Jurkat, Clone E6-1 (cell line): ENCODE results near the gene ERVFRD-1.
"Not testable (repeated sequence)": the region's sequence is repeated elsewhere in the genome, so short reads cannot be mapped to it uniquely, and the experiment has no call there.

Source experiments
- DNase-seq: peaks from one replicate; pipeline ENCODE4 v3.0.0-alpha.2; 2011; ENCODE audit warnings: low read depth, low spot score
- H3K4me3 ChIP-seq: 2 replicates; pipeline ENCODE4 v1.5.1; 2011; ENCODE audit warnings: mild to moderate bottlenecking, low read length, control low read depth, moderate library complexity

ERVFRD-1 gene

DNA sequence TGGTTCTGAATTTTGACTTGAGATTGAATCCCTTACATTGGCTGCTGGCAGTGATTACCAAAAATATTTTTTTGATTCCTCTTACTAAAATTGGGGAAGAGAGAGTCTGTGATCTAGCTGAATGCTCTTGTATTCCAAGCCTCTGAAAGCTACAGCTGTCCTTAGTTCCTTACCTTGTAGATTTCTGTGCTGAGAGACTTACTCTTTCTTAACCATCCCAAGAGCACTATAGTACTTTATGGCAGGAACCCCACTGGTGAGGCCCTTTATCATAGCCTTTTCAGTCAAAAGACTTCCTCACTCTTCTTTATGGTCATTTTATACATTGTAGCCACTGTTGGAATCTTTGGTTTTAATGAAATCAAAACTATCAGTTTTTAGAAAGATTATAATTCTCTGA is 19.1 kb upstream of the ERVFRD-1 start:
- DNase-seq, result no peak
- no peak overlapping the region for H3K4me3 ChIP-seq

DNA sequence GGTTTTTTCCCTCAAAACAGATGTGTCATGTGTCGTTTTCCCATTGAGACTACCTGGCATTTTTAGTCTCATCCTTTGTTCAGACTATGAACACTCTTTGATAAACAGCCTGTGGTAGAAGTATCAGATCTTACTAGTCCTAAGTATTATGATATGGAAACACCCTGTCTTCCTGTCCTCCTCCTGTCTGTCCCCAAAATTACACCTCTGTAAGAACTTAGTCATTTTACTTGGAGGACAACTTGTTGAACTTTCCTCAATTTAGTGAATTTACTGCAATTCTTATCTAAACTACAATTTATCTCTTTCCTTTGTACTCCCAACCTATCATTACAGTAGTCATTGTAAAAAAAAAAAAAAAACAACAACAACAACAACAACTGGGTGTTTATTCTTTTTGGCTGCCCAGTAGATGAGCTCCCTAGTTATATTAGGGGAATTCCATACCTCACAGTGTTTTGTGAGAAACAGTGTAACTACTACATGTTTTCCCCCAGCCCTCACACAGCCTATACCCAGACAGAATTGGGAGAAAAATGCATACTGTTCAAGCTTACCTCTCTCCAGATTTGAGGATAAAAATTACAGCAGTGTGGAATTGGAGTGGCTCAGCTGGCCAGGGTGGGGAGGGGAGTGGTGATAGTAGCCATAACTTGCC is 18.5 kb upstream of the ERVFRD-1 start:
- no peak for DNase-seq
- H3K4me3 ChIP-seq, result no peak overlapping the region

DNA sequence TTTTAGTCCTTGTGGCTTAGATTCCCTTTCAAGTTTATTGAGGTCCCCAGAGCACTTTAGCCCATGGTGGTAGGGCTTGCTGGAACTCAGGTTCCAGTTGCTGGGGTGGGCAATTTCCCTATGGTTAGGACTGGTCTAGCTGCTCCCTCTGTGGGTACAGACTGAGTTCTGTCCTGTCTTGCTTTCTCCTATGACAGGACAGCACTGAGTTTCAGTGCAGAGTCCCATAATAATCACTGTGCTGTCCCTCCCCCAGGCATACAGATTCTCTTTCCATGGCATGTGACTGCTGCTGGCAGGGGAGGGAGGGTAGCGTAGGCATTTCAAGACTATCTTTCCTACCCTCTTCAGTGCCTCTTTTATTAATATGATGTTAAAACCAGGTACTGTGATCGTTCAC is 17.1 kb upstream of the ERVFRD-1 start:
- no peak for DNase-seq
- no peak overlapping the region for H3K4me3 ChIP-seq

DNA sequence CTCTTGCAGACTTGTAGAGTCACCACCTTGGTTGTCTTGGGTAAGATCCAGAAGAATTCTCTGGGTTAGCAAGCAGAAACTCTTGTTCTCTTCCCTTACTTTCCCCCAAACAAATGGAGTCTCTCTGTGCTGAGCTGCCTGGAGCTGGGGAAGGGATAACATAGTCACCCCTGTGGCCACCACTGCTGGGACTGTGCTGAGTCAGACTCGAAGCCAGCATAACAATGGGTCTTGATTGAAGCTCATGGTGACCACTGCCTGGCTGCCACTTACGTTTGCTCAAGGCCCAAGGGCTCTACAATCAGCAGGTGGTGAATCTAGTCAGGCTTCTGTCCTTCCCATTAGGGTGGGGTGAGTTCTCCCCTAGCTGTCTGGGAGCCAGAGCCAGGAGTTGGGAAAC is 15.4 kb upstream of the ERVFRD-1 start:
- no peak overlapping the region for H3K4me3 ChIP-seq

GRCh38 chr6:11123978-11124377 is 12.5 kb upstream of the ERVFRD-1 start:
- no peak for DNase-seq
- no peak overlapping the region for H3K4me3 ChIP-seq

More for the DNA sequence above, 15.4 kb upstream of the ERVFRD-1 start:
- no peak for DNase-seq

DNA sequence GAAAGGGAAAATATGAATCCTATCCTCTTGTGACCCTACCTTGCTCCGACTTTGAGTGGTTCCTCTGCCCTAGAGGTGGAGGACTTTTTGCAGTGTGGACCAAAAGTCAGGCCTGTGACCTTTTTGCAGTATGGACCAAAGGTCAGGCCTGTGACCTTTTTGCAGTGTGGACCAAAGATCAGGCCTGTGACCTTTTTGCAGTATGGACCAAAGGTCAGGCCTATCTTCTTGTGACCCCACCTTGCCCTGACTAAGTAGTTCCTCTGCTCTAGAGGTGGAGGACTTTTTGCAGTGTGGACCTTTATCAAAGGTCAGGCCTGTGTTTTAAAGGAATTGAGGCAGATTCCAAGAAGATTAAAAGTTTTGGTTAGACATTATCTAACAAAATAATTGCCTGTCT is 10.9 kb upstream of the ERVFRD-1 start:
- DNase-seq, result no peak
- no peak overlapping the region for H3K4me3 ChIP-seq

DNA sequence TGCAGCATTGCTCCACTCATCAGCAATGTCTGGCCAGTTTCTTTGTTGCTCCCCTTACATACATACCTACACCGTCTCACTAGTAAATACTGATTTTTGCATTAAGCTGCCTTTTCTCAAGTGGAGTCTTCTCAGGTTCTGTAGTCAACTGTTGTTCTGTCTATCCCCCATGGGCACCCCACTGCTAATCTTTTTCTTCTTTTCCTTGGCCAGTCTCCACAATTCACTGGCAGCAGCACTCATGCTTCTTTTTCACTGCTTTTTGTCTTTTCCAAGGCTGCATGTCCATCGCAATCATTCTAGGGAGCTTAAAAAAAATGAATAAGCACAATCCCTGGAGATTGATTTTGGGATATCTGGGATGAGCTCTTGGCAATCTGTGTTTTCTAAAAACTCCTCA is 10.3 kb upstream of the ERVFRD-1 start:
- DNase-seq, result no peak
- H3K4me3 ChIP-seq, result no peak overlapping the region

- no peak overlapping the region for H3K4me3 ChIP-seq
- DNase-seq, result no peak
Measured at GRCh38 chr6:11120271-11121005, 8.9 kb upstream of the ERVFRD-1 start.

GRCh38 chr6:11115808-11116536 is 4.4 kb upstream of the ERVFRD-1 start:
- DNase-seq, H3K4me3 ChIP-seq: not testable (repeated sequence)

DNA sequence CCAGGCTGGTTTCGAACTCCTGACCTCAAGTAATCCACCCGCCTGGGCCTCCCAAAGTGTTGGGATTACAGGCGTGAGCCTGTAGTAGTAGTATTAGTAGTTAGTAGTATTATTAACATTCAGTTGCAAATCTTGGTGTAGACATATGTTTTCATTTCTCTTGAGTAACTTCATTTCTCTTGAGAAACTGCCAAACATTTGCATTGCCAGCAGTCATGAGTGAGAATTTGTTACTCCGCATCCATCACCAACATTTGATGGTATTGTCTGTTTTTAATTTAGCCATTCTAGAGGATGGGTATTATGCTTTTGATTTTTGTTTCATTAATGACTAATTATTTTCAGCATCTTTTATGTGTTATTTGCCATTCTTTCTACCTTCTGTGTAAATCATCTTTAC is 1.5 kb upstream of the ERVFRD-1 start:
- H3K4me3 ChIP-seq, result no peak overlapping the region
- no peak for DNase-seq

- H3K4me3 ChIP-seq, result peak overlapping the region; percentile 17
- DNase-seq, result peak; percentile 72
Measured at GRCh38 chr6:11111769-11112437, 378 bp upstream of the ERVFRD-1 start.

- H3K4me3 ChIP-seq, result no peak overlapping the region
- DNase-seq, result no peak
Measured at GRCh38 chr6:11108726-11109125, 2.8 kb downstream of the ERVFRD-1 start.

DNA sequence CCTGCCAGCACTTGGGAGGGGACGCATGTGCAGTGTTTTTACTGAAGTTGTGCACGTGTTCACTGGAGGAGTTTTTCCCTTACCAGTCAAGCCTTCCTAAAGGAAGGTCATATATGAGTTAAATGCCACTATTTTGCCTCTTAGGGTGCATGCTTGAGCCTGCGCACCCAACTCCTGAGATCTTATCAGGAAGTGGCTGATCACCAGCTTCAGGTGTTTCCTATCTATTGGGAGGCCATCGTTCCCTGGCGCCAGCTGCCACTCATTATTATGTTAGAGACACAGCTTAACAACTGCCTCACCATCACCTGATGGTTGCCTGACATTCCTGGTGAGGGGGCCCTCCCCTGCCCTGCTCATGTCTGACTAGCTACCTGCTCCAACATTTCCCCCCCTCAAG is 8.5 kb downstream of the ERVFRD-1 start:
- no peak overlapping the region for H3K4me3 ChIP-seq
- DNase-seq, result peak; percentile 50

GRCh38 chr6:11101417-11101816 is 10.1 kb downstream of the ERVFRD-1 start:
- no peak for DNase-seq
- no peak overlapping the region for H3K4me3 ChIP-seq

DNA sequence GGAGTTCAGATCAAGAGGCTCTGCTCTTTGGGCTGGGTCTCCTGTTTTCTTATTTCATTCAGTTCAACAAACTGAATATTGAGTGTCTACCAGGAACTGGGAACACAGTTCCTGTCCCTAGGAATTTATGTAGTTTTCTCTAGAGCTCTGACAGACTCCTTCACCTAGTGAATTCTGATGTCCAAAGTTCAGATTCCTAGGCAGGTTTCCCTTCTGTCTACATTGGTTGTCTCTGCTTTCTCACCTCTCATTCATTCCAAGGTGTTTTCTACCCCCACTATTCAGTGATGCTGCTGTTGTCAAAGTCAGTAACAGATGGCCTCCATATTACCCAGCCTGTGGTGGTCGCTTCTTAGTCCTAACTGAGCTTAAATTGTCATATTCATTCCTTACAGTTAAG is 13.5 kb downstream of the ERVFRD-1 start:
- DNase-seq, result no peak
- H3K4me3 ChIP-seq, result no peak overlapping the region

DNA sequence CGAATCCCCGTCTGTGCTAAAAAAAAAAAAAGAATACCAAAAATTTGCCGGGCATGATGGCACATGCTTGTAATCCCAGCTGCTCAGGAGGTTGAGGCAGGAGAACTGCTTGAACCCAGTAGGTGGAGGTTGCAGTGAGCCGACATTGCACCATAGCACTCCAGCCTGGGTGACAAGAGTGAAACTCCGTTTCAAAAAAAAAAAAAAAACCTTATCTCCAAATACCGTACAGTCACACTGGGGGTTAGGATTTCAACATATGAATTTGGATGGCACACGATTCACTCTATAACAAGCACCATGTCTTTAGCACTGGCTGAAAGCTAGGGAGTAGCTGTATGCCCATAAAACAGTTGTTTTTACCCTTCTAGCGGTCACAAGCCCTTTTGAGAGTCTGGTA is 14.0 kb downstream of the ERVFRD-1 start:
- no peak overlapping the region for H3K4me3 ChIP-seq
- no peak for DNase-seq

- H3K4me3 ChIP-seq, result no peak overlapping the region
- DNase-seq, result peak; percentile 41
Measured at GRCh38 chr6:11096109-11096508, 15.4 kb downstream of the ERVFRD-1 start.

DNA sequence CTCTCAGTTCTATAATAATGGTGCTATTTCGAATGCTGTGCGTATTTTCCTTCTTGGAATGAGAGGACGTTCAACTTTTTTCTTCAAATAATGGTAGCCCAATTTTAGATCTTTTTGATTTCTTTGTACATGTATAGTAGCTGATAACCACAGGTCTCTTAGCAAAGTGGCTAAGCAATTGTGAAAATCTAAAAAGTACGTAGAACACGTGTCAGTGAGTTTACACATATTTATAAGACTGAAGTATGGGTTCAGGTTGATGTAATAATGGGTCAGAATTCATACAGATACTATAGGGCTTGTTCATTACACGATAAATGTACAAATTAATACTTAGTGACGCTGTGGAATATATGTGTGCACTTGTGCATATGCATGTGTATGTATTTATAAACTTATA is 16.6 kb downstream of the ERVFRD-1 start:
- DNase-seq, result no peak
- peak overlapping the region; percentile 83 for H3K4me3 ChIP-seq

GRCh38 chr6:11094411-11094851 is 17.1 kb downstream of the ERVFRD-1 start:
- H3K4me3 ChIP-seq, result peak overlapping the region; percentile 83
- DNase-seq, result no peak
